Astrocyte (in vitro differentiated cells and primary cell): ENCODE results near the gene SCYGR8. TPM values are rescaled to one million over a fixed set of nuclear protein-coding genes. Genes with fewer than 3 reads are reported as not detected.
"Not testable (repeated sequence)": the region's sequence is repeated elsewhere in the genome, so short reads cannot be mapped to it uniquely, and the experiment has no call there.

Experiments used
- DNase-seq: peaks from one replicate; pipeline ENCODE4 v3.0.0-alpha.2; 2010; ENCODE audit warnings: low read depth
- FAIRE-seq: peaks from 2 replicates; lab custom pipeline; 2011; peaks lifted over from hg19 to GRCh38; lab: Jason Lieb, UNC
- H2AFZ ChIP-seq: 2 replicates; pipeline ENCODE4 v1.6.0; 2012; ENCODE audit warnings: low read depth, low read length, inconsistent platforms
- H3K27ac ChIP-seq: 2 replicates; pipeline ENCODE4 v1.5.1; 2011; ENCODE audit warnings: low read depth, low read length, inconsistent platforms
- H3K27me3 ChIP-seq: 2 replicates; pipeline ENCODE4 v1.6.0; 2011; ENCODE audit warnings: low read length, inconsistent platforms; ENCODE audit not compliant: insufficient read depth
- H3K36me3 ChIP-seq: 2 replicates; pipeline ENCODE4 v1.5.1; 2011; ENCODE audit warnings: low read length, inconsistent platforms; ENCODE audit not compliant: insufficient read depth
- H3K4me1 ChIP-seq: 2 replicates; pipeline ENCODE4 v1.5.1; 2011; ENCODE audit warnings: low read length, inconsistent platforms; ENCODE audit not compliant: insufficient read depth
- H3K4me2 ChIP-seq: 2 replicates; pipeline ENCODE4 v1.6.0; 2012; ENCODE audit warnings: low read length, inconsistent platforms
- H3K4me3 ChIP-seq: 2 replicates; pipeline ENCODE4 v1.5.1; 2011; ENCODE audit warnings: low read depth, mild to moderate bottlenecking, low read length, inconsistent platforms; ENCODE audit not compliant: insufficient read depth
- H3K79me2 ChIP-seq: 2 replicates; pipeline ENCODE4 v1.6.0; 2012; ENCODE audit warnings: mild to moderate bottlenecking, low read length, inconsistent platforms; ENCODE audit not compliant: insufficient read depth
- H3K9ac ChIP-seq: 2 replicates; pipeline ENCODE4 v1.6.0; 2012; ENCODE audit warnings: mild to moderate bottlenecking, low read length, inconsistent platforms
- H3K9me3 ChIP-seq: 2 replicates; pipeline ENCODE4 v1.5.1; 2012; ENCODE audit warnings: low read depth, mild to moderate bottlenecking, low read length, inconsistent platforms; ENCODE audit not compliant: insufficient read depth
- H4K20me1 ChIP-seq: 2 replicates; pipeline ENCODE4 v1.6.0; 2012; ENCODE audit warnings: low read length, inconsistent platforms; ENCODE audit not compliant: insufficient read depth
- H3K27ac Mint-ChIP-seq: one replicate; pipeline ENCODE4 v1.8.0; 2021; ENCODE audit warnings: mild to moderate bottlenecking, mixed read lengths; ENCODE audit not compliant: unreplicated experiment
- H3K27me3 Mint-ChIP-seq: one replicate; pipeline ENCODE4 v1.8.0; 2021; ENCODE audit warnings: low read depth, mixed read lengths; ENCODE audit not compliant: unreplicated experiment
- H3K36me3 Mint-ChIP-seq: one replicate; pipeline ENCODE4 v1.8.0; 2021; ENCODE audit warnings: low read depth, mixed read lengths; ENCODE audit not compliant: unreplicated experiment
- H3K4me1 Mint-ChIP-seq: one replicate; pipeline ENCODE4 v1.8.0; 2021; ENCODE audit warnings: low read depth, mixed read lengths; ENCODE audit not compliant: unreplicated experiment
- H3K4me3 Mint-ChIP-seq: one replicate; pipeline ENCODE4 v1.8.0; 2021; ENCODE audit warnings: mild to moderate bottlenecking, moderate library complexity, mixed read lengths; ENCODE audit not compliant: unreplicated experiment
- H3K9me3 Mint-ChIP-seq: one replicate; pipeline ENCODE4 v1.8.0; 2021; ENCODE audit warnings: mild to moderate bottlenecking, mixed read lengths; ENCODE audit not compliant: unreplicated experiment
- EZH2 ChIP-seq: IDR thresholded peaks from 2 replicates; pipeline ENCODE4 v1.6.1; 2012; ENCODE audit warnings: mild to moderate bottlenecking, low read length, inconsistent platforms; ENCODE audit not compliant: insufficient read depth
- total RNA-seq: library from RNA; stranded (reverse); gene quantifications from 2 replicates; pipeline ENCODE4 v1.2.1, GENCODE V29; 2021
- TF ChIP-seq, protein P1 (sequence below): IDR thresholded peaks from 2 replicates; pipeline ENCODE4 v1.5.1; 2011; ENCODE audit warnings: low read depth, mild to moderate bottlenecking, inconsistent platforms, low read length, moderate library complexity; ENCODE audit not compliant: insufficient read depth

Gene SCYGR8
- total RNA-seq, 1 donor from 2014 or later, result not detected

DNA sequence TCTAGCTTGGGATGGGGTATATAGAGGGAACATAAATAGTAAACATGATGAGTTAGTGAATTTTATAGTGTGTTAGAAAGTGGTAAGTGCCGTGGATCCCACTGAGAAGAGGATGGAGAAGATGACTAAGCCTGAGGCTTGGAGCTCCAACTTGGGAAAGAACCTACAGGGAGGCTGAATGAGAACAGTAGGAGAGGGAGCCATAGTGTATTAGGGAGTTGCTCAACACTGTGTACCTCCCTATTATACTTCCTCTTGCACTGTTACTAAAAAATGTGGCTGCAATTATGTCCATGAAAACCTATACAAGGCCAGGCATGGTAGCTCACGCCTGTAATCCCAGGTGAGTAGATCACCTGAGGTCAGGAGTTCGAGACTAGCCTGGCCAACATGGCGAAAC lies 25.0 kb upstream of the SCYGR8 start:
- no peaks in the 10 kb centered on the region for H3K36me3 ChIP-seq
- H2AFZ ChIP-seq, result no peak overlapping the region
- no peak overlapping the region for H3K4me3 ChIP-seq
- no peaks in the 10 kb centered on the region for H3K79me2 ChIP-seq
- no peaks in the 10 kb centered on the region for H4K20me1 ChIP-seq
- no peak overlapping the region for H3K27ac ChIP-seq
- DNase-seq, result no peak
- no peaks in the 10 kb centered on the region for H3K36me3 Mint-ChIP-seq
- no peak overlapping the region for H3K4me3 Mint-ChIP-seq
- no peak for FAIRE-seq
- H3K27ac Mint-ChIP-seq, result no peak overlapping the region
- peaks cover 3% of the 10 kb centered on the region for H3K27me3 Mint-ChIP-seq
- H3K9me3 ChIP-seq, result no peaks in the 10 kb centered on the region
- H3K4me1 Mint-ChIP-seq, result peaks cover 4% of the 10 kb centered on the region
- TF ChIP-seq, protein P1, sequence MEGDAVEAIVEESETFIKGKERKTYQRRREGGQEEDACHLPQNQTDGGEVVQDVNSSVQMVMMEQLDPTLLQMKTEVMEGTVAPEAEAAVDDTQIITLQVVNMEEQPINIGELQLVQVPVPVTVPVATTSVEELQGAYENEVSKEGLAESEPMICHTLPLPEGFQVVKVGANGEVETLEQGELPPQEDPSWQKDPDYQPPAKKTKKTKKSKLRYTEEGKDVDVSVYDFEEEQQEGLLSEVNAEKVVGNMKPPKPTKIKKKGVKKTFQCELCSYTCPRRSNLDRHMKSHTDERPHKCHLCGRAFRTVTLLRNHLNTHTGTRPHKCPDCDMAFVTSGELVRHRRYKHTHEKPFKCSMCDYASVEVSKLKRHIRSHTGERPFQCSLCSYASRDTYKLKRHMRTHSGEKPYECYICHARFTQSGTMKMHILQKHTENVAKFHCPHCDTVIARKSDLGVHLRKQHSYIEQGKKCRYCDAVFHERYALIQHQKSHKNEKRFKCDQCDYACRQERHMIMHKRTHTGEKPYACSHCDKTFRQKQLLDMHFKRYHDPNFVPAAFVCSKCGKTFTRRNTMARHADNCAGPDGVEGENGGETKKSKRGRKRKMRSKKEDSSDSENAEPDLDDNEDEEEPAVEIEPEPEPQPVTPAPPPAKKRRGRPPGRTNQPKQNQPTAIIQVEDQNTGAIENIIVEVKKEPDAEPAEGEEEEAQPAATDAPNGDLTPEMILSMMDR, result no peak
- TF ChIP-seq EZH2, result no peak
- no peaks in the 10 kb centered on the region for H3K4me1 ChIP-seq
- H3K4me2 ChIP-seq, result no peak overlapping the region
- H3K27me3 ChIP-seq, result peaks cover 3% of the 10 kb centered on the region
- H3K9me3 Mint-ChIP-seq, result no peaks in the 10 kb centered on the region
- H3K9ac ChIP-seq, result no peak overlapping the region

DNA sequence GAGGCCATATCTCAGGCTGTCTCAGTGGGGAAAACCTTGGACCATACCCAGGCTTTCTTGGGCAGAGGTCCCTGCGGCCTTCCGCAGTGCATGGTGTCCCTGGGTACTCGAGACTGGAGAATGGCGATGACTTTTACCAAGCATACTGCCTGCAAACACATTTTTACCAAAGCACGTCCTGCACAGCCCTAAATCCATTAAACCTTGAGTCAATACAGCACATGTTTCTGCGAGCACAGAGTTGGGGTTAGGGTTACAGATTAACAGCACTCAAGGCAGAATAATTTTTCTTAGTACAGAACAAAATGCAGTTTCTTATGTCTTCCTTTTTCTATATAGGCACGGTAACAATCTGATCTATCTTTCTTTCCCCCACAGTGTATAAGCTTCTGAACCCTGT lies 22.9 kb upstream of the SCYGR8 start:
- H3K9me3 ChIP-seq, H3K9me3 Mint-ChIP-seq, H3K36me3 ChIP-seq, H3K4me2 ChIP-seq, H3K4me3 Mint-ChIP-seq, H3K4me3 ChIP-seq, H3K36me3 Mint-ChIP-seq, H3K4me1 Mint-ChIP-seq, H3K27ac ChIP-seq, H3K27me3 Mint-ChIP-seq, H3K79me2 ChIP-seq, H3K4me1 ChIP-seq, H3K27me3 ChIP-seq, H3K27ac Mint-ChIP-seq, FAIRE-seq, H2AFZ ChIP-seq, H4K20me1 ChIP-seq, DNase-seq, H3K9ac ChIP-seq: not testable (repeated sequence)

DNA sequence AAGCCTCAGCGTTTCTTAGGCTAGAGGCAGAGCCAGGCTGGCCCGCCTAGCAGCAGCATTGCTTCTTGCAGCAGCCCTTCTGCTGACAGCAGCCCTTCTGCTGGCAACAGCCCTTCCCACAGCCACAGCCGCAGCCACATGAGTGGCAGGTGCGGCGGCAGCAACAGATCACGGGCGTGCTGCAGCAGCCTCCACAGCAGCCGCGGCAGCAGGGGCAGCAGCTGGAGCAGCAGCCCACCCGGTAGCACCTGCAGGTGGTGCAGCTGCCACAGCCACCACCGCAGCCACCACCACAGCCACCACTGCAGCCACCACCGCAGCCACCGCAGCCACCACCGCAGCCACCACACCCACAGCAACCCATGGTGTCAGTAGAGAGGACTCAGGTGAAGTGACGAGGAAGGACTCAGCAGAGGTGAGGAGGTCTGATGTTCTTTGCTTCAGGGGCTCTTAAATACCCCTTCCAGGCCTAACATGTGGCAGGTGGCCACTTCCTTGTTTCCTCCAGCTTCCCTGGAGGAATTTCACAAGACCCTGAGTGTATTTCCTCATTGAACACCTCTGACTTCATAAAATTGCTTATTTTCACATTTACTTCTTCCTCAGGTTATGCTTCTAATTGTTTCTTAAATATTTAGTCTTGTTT lies 21.2 kb upstream of the SCYGR8 start, which contains the start of gene SCYGR6:
SCYGR6 (minus strand) TSS at position 364 of the 646 bp plus-strand sequence; CDS start at position 364, 0 bp downstream.
- no peak within 1 kb of the TSS for H3K9ac ChIP-seq
- DNase-seq, result no peak
- Mint-ChIP-seq H3K27me3 (peaks cover 7% of the 10 kb centered on the region), H3K27ac (no peak within 1 kb of the TSS), H3K9me3 (no peaks in the 10 kb centered on the region), H3K4me3 (no peak within 1 kb of the TSS), H3K4me1 (peaks cover 4% of the 10 kb centered on the region), H3K36me3 (no peaks in the 10 kb centered on the region)
- no peak within 1 kb of the TSS for H3K4me3 ChIP-seq
- FAIRE-seq, result no peak
- H3K27ac ChIP-seq, result no peak within 1 kb of the TSS
- TF ChIP-seq EZH2, result no peak
- TF ChIP-seq, protein P1, result no peak
- H2AFZ ChIP-seq, result no peak within 1 kb of the TSS
- no peak within 1 kb of the TSS for H3K4me2 ChIP-seq
- H3K9me3 ChIP-seq, result no peaks in the 10 kb centered on the region
- H3K4me1 ChIP-seq, result no peaks in the 10 kb centered on the region
- peaks cover 3% of the 10 kb centered on the region for H3K27me3 ChIP-seq
- H4K20me1 ChIP-seq, result no peaks in the 10 kb centered on the region
- H3K79me2 ChIP-seq, result no peaks in the 10 kb centered on the region
- H3K36me3 ChIP-seq, result no peaks in the 10 kb centered on the region
